Mucosa of stomach (tissue), 1 donor: ENCODE data around the gene DCAF11.
A peak's percentile ranks its signal among the peaks of the same experiment; 100 is the strongest.

Experiments used
- H3K27me3 ChIP-seq: one replicate; pipeline ENCODE4 v1.7.0; 2013; ENCODE audit warnings: mild to moderate bottlenecking, low read length; ENCODE audit not compliant: control insufficient read depth, insufficient read depth
- H3K36me3 ChIP-seq: one replicate; pipeline ENCODE4 v1.7.0; 2013; ENCODE audit warnings: low read length; ENCODE audit not compliant: control insufficient read depth, insufficient read depth
- H3K4me1 ChIP-seq: one replicate; pipeline ENCODE4 v1.7.0; 2013; ENCODE audit warnings: mild to moderate bottlenecking, low read length; ENCODE audit not compliant: control insufficient read depth, insufficient read depth
- H3K4me3 ChIP-seq: one replicate; pipeline ENCODE4 v1.7.0; 2013; ENCODE audit warnings: low read length
- H3K9ac ChIP-seq: one replicate; pipeline ENCODE4 v1.7.0; 2013; ENCODE audit warnings: mild to moderate bottlenecking, low read length, moderate library complexity
- H3K9me3 ChIP-seq: one replicate; pipeline ENCODE4 v1.7.0; 2013; ENCODE audit warnings: mild to moderate bottlenecking, low read length, moderate library complexity; ENCODE audit not compliant: control insufficient read depth
- donor health status: Pancreatic carcinoma.

DCAF11 gene

GRCh38 chr14:24114532-24115421 is at the start of gene DCAF11, which contains the start of gene NRL:
Gene DCAF11 (plus strand): TSS chr14:24114777. CDS start chr14:24115595, 818 bp downstream.
Gene NRL (minus strand): TSS chr14:24114949. CDS start chr14:24082848, 32,101 bp downstream.
- Histone ChIP-seq H3K4me3 (peak within 1 kb of the TSS; percentile 86), H3K9me3 (no peaks in the 10 kb centered on the region), H3K4me1 (peaks cover 22% of the 10 kb centered on the region), H3K9ac (peak within 1 kb of the TSS; percentile 90), H3K27me3 (no peaks in the 10 kb centered on the region), H3K36me3 (peaks cover 10% of the 10 kb centered on the region)

- Histone ChIP-seq H3K9me3 (no peaks in the 10 kb centered on the region), H3K27me3 (no peaks in the 10 kb centered on the region), H3K4me1 (no peaks in the 10 kb centered on the region), H3K36me3 (no peaks in the 10 kb centered on the region), H3K4me3 (no peak overlapping the region), H3K9ac (no peak overlapping the region)
Observed at GRCh38 chr14:24064856-24065255, 49.7 kb upstream of the DCAF11 start.

- H3K4me1 ChIP-seq: no peaks in the 10 kb centered on the region
Observed at GRCh38 chr14:24065408-24065807, 49.2 kb upstream of the DCAF11 start.

GRCh38 chr14:24066496-24067132 is 48.0 kb upstream of the DCAF11 start:
- H3K9ac ChIP-seq: no peak overlapping the region
- H3K36me3 ChIP-seq: no peaks in the 10 kb centered on the region

More at GRCh38 chr14:24065408-24065807, 49.2 kb upstream of the DCAF11 start:
- no peaks in the 10 kb centered on the region for H3K36me3 ChIP-seq
- no peaks in the 10 kb centered on the region for H3K9me3 ChIP-seq
- no peaks in the 10 kb centered on the region for H3K27me3 ChIP-seq
- H3K9ac ChIP-seq: no peak overlapping the region
- no peak overlapping the region for H3K4me3 ChIP-seq

GRCh38 chr14:24067133-24068082 is 47.2 kb upstream of the DCAF11 start:
- H3K4me1 ChIP-seq: peaks cover 8% of the 10 kb centered on the region
- no peaks in the 10 kb centered on the region for H3K9me3 ChIP-seq
- H3K9ac ChIP-seq: no peak overlapping the region

More at GRCh38 chr14:24066496-24067132, 48.0 kb upstream of the DCAF11 start:
- no peaks in the 10 kb centered on the region for H3K9me3 ChIP-seq
- peaks cover 1% of the 10 kb centered on the region for H3K4me1 ChIP-seq
- peaks cover 1% of the 10 kb centered on the region for H3K27me3 ChIP-seq
- no peak overlapping the region for H3K4me3 ChIP-seq

GRCh38 chr14:24068711-24069410 is 45.7 kb upstream of the DCAF11 start:
- Histone ChIP-seq H3K4me1 (peaks cover 14% of the 10 kb centered on the region), H3K27me3 (peaks cover 16% of the 10 kb centered on the region), H3K36me3 (no peaks in the 10 kb centered on the region), H3K9ac (no peak overlapping the region), H3K9me3 (no peaks in the 10 kb centered on the region), H3K4me3 (no peak overlapping the region)

More at GRCh38 chr14:24067133-24068082, 47.2 kb upstream of the DCAF11 start:
- Histone ChIP-seq H3K36me3 (no peaks in the 10 kb centered on the region), H3K27me3 (peaks cover 9% of the 10 kb centered on the region), H3K4me3 (no peak overlapping the region)

- Histone ChIP-seq H3K9ac (no peak overlapping the region), H3K4me3 (no peak overlapping the region), H3K9me3 (no peaks in the 10 kb centered on the region), H3K4me1 (peaks cover 19% of the 10 kb centered on the region), H3K27me3 (peaks cover 16% of the 10 kb centered on the region), H3K36me3 (no peaks in the 10 kb centered on the region)
Observed at GRCh38 chr14:24069411-24069735, 45.2 kb upstream of the DCAF11 start.

- H3K36me3 ChIP-seq: no peaks in the 10 kb centered on the region
- H3K4me1 ChIP-seq: peaks cover 31% of the 10 kb centered on the region
- H3K9ac ChIP-seq: no peak overlapping the region
- H3K9me3 ChIP-seq: no peaks in the 10 kb centered on the region
- H3K4me3 ChIP-seq: no peak overlapping the region
- H3K27me3 ChIP-seq: peaks cover 16% of the 10 kb centered on the region
Observed at GRCh38 chr14:24070285-24071143, 44.1 kb upstream of the DCAF11 start.

- Histone ChIP-seq H3K4me3 (no peak within 1 kb of the TSS), H3K9ac (no peak within 1 kb of the TSS), H3K4me1 (peaks cover 37% of the 10 kb centered on the region), H3K36me3 (no peaks in the 10 kb centered on the region), H3K27me3 (peaks cover 16% of the 10 kb centered on the region), H3K9me3 (no peaks in the 10 kb centered on the region)
Observed at GRCh38 chr14:24071144-24071697, 43.4 kb upstream of the DCAF11 start, which contains the start of gene CPNE6. Gene CPNE6 (plus strand): TSS chr14:24071562. CDS start chr14:24072937, 1,375 bp downstream.

- H3K27me3 ChIP-seq: peaks cover 16% of the 10 kb centered on the region
- no peak overlapping the region for H3K4me3 ChIP-seq
- no peak overlapping the region for H3K9ac ChIP-seq
- no peaks in the 10 kb centered on the region for H3K36me3 ChIP-seq
- no peaks in the 10 kb centered on the region for H3K9me3 ChIP-seq
- H3K4me1 ChIP-seq: peaks cover 37% of the 10 kb centered on the region
Observed at GRCh38 chr14:24071836-24072430, 42.6 kb upstream of the DCAF11 start.
